ENCODE results near the gene PCDHGB5.
"Not testable (repeated sequence)": the region's sequence is repeated elsewhere in the genome, so short reads cannot be mapped to it uniquely, and the experiment has no call there.

The PCDHGB5 gene

DNA sequence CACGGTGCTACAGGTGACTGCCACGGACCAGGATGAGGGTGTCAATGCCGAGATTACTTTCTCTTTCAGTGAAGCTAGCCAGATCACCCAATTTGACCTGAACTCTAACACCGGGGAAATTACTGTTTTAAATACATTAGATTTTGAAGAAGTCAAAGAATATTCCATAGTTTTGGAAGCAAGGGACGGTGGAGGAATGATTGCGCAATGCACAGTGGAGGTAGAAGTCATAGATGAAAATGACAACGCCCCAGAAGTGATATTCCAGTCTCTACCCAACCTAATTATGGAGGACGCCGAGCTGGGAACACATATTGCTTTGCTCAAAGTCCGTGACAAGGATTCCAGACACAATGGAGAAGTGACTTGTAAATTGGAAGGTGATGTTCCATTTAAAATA is 9.1 kb upstream of the PCDHGB5 start:
- Histone ChIP-seq H3K27ac (ENCODE audit: poor library complexity, severe bottlenecking) (no peak overlapping the region), H3K4me3 (ENCODE audit: severe bottlenecking) (no peak overlapping the region), H3K9me3 (ENCODE audit: severe bottlenecking) (peaks cover 47% of the 10 kb centered on the region), H3K36me3 (ENCODE audit: low read depth) (peaks cover 5% of the 10 kb centered on the region), H3K4me1 (ENCODE audit: insufficient read depth, poor library complexity, severe bottlenecking) (no peaks in the 10 kb centered on the region), H3K27me3 (ENCODE audit: insufficient read depth, poor library complexity, severe bottlenecking) (peaks cover 2% of the 10 kb centered on the region)
- TF ChIP-seq, protein P1, sequence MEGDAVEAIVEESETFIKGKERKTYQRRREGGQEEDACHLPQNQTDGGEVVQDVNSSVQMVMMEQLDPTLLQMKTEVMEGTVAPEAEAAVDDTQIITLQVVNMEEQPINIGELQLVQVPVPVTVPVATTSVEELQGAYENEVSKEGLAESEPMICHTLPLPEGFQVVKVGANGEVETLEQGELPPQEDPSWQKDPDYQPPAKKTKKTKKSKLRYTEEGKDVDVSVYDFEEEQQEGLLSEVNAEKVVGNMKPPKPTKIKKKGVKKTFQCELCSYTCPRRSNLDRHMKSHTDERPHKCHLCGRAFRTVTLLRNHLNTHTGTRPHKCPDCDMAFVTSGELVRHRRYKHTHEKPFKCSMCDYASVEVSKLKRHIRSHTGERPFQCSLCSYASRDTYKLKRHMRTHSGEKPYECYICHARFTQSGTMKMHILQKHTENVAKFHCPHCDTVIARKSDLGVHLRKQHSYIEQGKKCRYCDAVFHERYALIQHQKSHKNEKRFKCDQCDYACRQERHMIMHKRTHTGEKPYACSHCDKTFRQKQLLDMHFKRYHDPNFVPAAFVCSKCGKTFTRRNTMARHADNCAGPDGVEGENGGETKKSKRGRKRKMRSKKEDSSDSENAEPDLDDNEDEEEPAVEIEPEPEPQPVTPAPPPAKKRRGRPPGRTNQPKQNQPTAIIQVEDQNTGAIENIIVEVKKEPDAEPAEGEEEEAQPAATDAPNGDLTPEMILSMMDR (IDR thresholded peaks at IDR 0.05; ENCODE audit: poor library complexity, severe bottlenecking) = no peak
- DNase-seq (ENCODE audit: low spot score) (no peak), ATAC-seq (ENCODE audit: low read depth) (no peak)

DNA sequence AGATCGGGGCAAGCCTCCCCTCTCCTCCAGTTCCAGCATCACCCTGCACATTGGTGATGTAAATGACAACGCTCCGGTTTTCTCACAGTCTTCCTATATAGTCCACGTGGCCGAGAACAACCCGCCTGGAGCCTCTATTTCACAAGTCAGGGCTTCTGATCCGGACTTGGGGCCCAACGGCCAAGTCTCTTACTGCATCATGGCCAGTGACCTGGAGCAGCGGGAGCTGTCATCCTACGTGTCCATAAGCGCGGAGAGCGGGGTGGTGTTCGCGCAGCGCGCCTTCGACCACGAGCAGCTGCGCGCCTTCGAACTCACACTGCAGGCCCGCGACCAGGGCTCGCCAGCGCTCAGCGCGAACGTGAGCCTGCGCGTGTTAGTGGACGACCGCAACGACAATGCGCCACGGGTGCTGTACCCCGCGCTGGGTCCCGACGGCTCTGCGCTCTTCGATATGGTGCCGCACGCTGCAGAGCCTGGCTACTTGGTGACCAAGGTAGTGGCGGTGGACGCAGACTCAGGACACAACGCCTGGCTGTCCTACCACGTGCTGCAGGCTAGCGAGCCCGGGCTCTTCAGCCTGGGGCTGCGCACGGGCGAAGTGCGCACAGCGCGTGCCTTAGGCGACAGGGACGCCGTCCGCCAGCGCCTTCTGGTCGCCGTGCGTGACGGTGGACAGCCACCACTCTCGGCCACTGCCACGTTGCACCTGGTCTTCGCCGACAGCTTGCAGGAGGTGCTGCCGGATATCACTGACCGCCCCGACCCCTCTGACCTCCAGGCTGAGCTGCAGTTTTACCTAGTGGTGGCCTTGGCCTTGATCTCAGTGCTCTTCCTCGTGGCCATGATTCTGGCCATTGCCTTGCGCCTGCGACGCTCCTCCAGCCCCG is 8.3 kb upstream of the PCDHGB5 start:
- Histone ChIP-seq H3K4me3 (ENCODE audit: severe bottlenecking) (no peak overlapping the region), H3K36me3 (ENCODE audit: low read depth) (peaks cover 5% of the 10 kb centered on the region), H3K27me3 (ENCODE audit: insufficient read depth, poor library complexity, severe bottlenecking) (no peaks in the 10 kb centered on the region), H3K27ac (ENCODE audit: poor library complexity, severe bottlenecking) (no peak overlapping the region), H3K4me1 (ENCODE audit: insufficient read depth, poor library complexity, severe bottlenecking) (no peaks in the 10 kb centered on the region), H3K9me3 (ENCODE audit: severe bottlenecking) (peaks cover 48% of the 10 kb centered on the region)
- ATAC-seq (ENCODE audit: low read depth) (no peak), DNase-seq (ENCODE audit: low spot score) (no peak)
- TF ChIP-seq, protein P1 (IDR thresholded peaks at IDR 0.05; ENCODE audit: poor library complexity, severe bottlenecking) = no peak

DNA sequence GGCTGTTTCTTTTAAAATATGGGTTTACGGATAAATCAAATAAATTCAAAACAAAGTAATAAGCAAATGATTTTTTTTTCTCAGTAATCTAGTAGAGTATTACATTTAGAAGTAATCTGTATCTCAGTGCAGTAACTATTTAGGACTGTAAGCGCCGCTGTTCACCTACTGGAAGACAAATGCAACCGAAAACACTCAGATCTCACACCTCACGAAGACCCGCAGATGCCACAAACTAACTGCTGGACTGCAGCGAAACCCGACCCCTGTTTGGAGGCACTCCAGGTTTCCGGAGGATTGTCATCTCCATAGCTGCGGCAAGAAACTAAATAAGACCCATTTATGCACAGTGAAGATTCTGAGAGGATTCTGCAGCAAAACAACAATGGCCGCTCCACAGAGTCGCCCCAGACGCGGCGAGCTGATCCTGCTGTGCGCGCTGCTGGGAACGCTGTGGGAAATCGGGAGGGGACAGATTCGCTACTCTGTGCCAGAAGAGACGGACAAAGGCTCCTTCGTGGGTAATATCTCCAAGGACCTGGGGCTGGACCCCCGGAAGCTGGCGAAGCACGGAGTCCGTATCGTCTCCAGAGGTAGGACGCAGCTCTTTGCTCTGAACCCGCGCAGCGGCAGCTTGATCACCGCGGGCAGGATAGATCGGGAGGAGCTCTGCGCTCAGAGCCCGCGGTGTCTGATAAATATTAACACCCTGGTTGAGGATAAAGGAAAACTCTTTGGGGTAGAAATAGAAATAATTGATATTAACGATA is 5.1 kb upstream of the PCDHGB5 start, which contains the start of gene PCDHGA8:
TSS of gene PCDHGA8 (plus strand) at position 205 of the 770 bp plus-strand sequence. CDS start at position 386, 181 bp downstream.
- Histone ChIP-seq H3K27ac (ENCODE audit: poor library complexity, severe bottlenecking) (no peak within 1 kb of the TSS), H3K36me3 (ENCODE audit: low read depth) (peaks cover 5% of the 10 kb centered on the region), H3K27me3 (ENCODE audit: insufficient read depth, poor library complexity, severe bottlenecking) (peaks cover 8% of the 10 kb centered on the region), H3K4me1 (ENCODE audit: insufficient read depth, poor library complexity, severe bottlenecking) (no peaks in the 10 kb centered on the region), H3K9me3 (ENCODE audit: severe bottlenecking) (peaks cover 48% of the 10 kb centered on the region), H3K4me3 (ENCODE audit: severe bottlenecking) (no peak within 1 kb of the TSS)
- TF ChIP-seq, protein P1 (IDR thresholded peaks at IDR 0.05; ENCODE audit: poor library complexity, severe bottlenecking) = no peak
- ATAC-seq (ENCODE audit: low read depth) = no peak
- no peak for DNase-seq (ENCODE audit: low spot score)

DNA sequence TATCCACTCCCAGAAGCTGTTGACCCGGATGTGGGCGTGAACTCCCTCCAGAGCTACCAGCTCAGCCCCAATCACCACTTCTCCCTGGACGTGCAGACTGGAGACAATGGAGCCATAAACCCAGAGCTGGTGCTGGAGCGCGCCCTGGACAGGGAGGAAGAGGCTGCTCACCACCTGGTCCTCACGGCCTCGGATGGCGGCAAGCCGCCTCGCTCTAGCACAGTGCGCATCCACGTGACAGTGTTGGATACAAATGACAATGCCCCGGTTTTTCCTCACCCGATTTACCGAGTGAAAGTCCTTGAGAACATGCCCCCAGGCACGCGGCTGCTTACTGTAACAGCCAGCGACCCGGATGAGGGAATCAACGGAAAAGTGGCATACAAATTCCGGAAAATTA is 4.5 kb upstream of the PCDHGB5 start:
- TF ChIP-seq, protein P1 (IDR thresholded peaks at IDR 0.05; ENCODE audit: poor library complexity, severe bottlenecking) = no peak
- Histone ChIP-seq H3K27me3 (ENCODE audit: insufficient read depth, poor library complexity, severe bottlenecking) (peaks cover 8% of the 10 kb centered on the region), H3K4me1 (ENCODE audit: insufficient read depth, poor library complexity, severe bottlenecking) (no peaks in the 10 kb centered on the region), H3K4me3 (ENCODE audit: severe bottlenecking) (no peak overlapping the region), H3K36me3 (ENCODE audit: low read depth) (peaks cover 5% of the 10 kb centered on the region), H3K27ac (ENCODE audit: poor library complexity, severe bottlenecking) (no peak overlapping the region), H3K9me3 (ENCODE audit: severe bottlenecking) (peaks cover 46% of the 10 kb centered on the region)
- ATAC-seq (ENCODE audit: low read depth) (no peak), DNase-seq (ENCODE audit: low spot score) (no peak)

DNA sequence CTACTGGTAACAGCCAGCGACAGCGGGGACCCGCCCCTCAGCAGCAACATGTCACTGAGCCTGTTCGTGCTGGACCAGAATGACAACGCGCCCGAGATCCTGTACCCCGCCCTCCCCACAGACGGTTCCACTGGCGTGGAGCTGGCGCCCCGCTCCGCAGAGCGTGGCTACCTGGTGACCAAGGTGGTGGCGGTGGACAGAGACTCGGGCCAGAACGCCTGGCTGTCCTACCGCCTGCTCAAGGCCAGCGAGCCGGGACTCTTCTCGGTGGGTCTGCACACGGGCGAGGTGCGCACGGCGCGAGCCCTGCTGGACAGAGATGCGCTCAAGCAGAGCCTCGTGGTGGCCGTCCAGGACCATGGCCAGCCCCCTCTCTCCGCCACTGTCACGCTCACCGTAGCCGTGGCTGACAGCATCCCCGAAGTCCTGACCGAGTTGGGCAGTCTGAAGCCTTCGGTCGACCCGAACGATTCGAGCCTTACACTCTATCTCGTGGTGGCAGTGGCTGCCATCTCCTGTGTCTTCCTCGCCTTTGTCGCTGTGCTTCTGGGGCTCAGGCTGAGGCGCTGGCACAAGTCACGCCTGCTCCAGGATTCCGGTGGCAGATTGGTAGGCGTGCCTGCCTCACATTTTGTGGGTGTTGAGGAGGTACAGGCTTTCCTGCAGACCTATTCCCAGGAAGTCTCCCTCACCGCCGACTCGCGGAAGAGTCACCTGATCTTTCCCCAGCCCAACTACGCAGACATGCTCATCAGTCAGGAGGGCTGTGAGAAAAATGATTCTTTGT is 3.2 kb upstream of the PCDHGB5 start:
- Histone ChIP-seq H3K9me3 (ENCODE audit: severe bottlenecking) (peaks cover 46% of the 10 kb centered on the region), H3K27me3 (ENCODE audit: insufficient read depth, poor library complexity, severe bottlenecking) (peaks cover 15% of the 10 kb centered on the region)
- ATAC-seq (ENCODE audit: low read depth); H3K4me1 ChIP-seq (ENCODE audit: insufficient read depth, poor library complexity, severe bottlenecking); DNase-seq (ENCODE audit: low spot score); H3K27ac ChIP-seq (ENCODE audit: poor library complexity, severe bottlenecking); H3K36me3 ChIP-seq (ENCODE audit: low read depth); H3K4me3 ChIP-seq (ENCODE audit: severe bottlenecking): not testable (repeated sequence)
